Ovary (tissue), 3 donors: ENCODE measurements around the gene PRKG2.

Source experiments
- CTCF ChIP-seq, 3 donors: fragments of 450-650 bp in 2 of 3; fragments of 200-600 bp in 1 of 3; IDR thresholded peaks; one replicate each; pipeline versions ENCODE4 v1.5.1 to v1.8.0; 2016 to 2022; ENCODE audit warnings: antibody characterized with exemption in 3 of 3, mild to moderate bottlenecking in 1 of 3
- EP300 ChIP-seq: sonication (generic); formaldehyde crosslinking; IDR thresholded peaks from one replicate; pipeline ENCODE4 v1.6.1; 2017; ENCODE audit warnings: antibody characterized with exemption
- donor health status: DM: no; HTN: no; CAD: no.

DNA sequence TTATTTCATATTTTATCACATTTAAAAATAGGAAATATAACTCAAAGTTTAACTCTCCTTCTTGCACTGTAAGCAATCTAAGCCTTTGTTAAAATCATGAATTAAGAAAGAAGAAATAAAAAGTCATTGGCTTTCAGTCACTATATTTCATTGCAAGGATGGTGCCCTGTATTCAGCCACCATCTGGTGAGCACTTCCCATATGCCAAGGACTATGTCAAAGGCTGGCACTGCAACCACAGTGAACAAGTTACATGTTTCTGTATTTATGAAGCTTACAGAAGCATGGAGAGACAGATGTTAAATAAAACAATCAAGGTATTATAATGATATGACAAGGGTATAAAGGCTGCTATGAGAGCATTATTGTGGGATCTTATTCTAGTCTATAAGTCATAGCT lies 68.6 kb downstream of the PRKG2 start:
- TF ChIP-seq CTCF (IDR thresholded peaks at IDR 0.05) = no peak
- no peak for TF ChIP-seq EP300
